Heart left ventricle (tissue), 13 donors: ENCODE data around the gene LRIT1.

ENCODE experiments used
- POLR2A ChIP-seq, 2 donors: fragments of 450-650 bp; IDR thresholded peaks; one replicate each; pipeline ENCODE4 v1.6.1; 2017; ENCODE audit warnings: antibody characterized with exemption in 2 of 2, mild to moderate bottlenecking in 2 of 2, moderate library complexity in 2 of 2
- TF ChIP-seq, protein P1 (sequence below), 12 donors: fragments of 200-600 bp; sonication (generic) in 4 of 12; IDR thresholded peaks; one replicate each; pipeline versions ENCODE4 v1.5.0 to v1.8.0; 2018 to 2022; ENCODE audit warnings: antibody characterized with exemption in 12 of 12, mild to moderate bottlenecking in 5 of 12
- donor health status: ischemic (EF 13 %, LVEDD 7.1; RV severe dilation, severe dysfunction).
- donor health status: DM: no; HTN: yes; CAD: no.
- donor health status: DM: no; HTN: no; CAD: no.
- donor health status: ischemic (EF 25% LVEDD 6.9; RV normal size, moderate dysfunction).
- donor health status: ischemic (EF 25% LVEDD 5.7; RV mildly dilated, moderate dysfunction).
- donor health status: ischemic (EF 35%, LVEDD 5.7; RV mildly dilated, moderate dysfunction).
- donor health status: nonischemic (EF 11% LVEDD 7.7; RV severe dilation, severe dysfunction).
- donor health status: DM: yes; HTN: yes; CAD: no.
- donor health status: PGD.
- donor health status: ischemic (EF 29% LVEDD 5.4; RV normal size, mild dysfunction).
- donor health status: nonischemic (EF 23%, LVEDD 6.1; RV moderate dilation, normal function).

DNA sequence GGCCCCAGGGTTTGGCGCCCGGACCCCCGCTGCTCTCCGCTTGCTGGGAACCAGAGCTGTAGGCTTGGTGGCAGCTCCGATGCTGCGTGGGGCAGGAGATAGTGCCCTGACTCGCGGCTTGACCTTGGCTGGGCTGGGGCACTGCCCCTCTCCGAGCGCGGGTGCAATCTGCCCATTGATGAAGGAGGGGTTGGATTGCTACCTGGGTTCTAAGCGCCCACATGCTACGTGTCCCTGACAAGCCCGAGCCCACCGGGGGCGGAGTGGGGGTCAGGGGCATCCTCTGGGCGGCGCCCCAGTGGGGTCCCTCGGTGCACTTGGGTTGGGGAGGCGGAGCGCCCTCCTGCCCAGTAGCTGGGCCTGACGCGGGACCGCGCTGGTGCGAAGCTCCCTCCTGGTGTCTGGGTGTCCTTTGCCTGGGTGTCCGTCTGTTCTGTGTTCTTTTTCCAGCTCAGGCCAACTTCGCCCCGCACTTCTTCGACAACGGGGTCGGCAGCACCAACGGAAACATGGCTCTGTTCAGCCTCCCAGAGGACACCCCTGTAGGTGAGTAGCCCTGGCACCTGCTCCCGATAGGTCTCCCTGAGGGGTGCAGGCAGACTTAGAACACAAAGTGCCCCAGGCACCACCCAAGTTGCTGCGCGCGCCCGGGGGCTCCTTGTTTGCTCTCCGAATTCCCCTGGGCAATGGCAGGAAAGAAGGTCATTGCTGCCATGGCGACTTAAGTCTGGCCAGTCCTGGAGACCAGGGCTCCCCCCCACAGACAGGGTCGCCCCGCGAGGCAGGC, 46.1 kb downstream of the LRIT1 start:
- no peak for TF ChIP-seq POLR2A (IDR thresholded peaks at IDR 0.05)
- TF ChIP-seq, protein P1, sequence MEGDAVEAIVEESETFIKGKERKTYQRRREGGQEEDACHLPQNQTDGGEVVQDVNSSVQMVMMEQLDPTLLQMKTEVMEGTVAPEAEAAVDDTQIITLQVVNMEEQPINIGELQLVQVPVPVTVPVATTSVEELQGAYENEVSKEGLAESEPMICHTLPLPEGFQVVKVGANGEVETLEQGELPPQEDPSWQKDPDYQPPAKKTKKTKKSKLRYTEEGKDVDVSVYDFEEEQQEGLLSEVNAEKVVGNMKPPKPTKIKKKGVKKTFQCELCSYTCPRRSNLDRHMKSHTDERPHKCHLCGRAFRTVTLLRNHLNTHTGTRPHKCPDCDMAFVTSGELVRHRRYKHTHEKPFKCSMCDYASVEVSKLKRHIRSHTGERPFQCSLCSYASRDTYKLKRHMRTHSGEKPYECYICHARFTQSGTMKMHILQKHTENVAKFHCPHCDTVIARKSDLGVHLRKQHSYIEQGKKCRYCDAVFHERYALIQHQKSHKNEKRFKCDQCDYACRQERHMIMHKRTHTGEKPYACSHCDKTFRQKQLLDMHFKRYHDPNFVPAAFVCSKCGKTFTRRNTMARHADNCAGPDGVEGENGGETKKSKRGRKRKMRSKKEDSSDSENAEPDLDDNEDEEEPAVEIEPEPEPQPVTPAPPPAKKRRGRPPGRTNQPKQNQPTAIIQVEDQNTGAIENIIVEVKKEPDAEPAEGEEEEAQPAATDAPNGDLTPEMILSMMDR (IDR thresholded peaks at IDR 0.05), result no peak
